Subcutaneous adipose tissue (tissue), 4 donors: ENCODE results near the gene PIGW. TPM values are rescaled to one million over a fixed set of nuclear protein-coding genes. Genes with fewer than 3 reads are reported as not detected.

ENCODE experiments used
- CTCF ChIP-seq: fragments of 450-650 bp; IDR thresholded peaks from one replicate; pipeline ENCODE4 v1.5.1; 2016; ENCODE audit warnings: low read depth, mild to moderate bottlenecking, control low read depth, antibody characterized with exemption, moderate library complexity
- total RNA-seq, 4 donors: library from RNA; depleted of rRNA; stranded (reverse); fragments of >200 nt; gene quantifications; one replicate each; pipeline ENCODE4 v1.1.0, GENCODE V29; 2016

Gene PIGW
- total RNA-seq, 4 donors from 2014 or later: 1.7 to 10.1 (median 3.3) TPM

GRCh38 chr17:36496018-36496789 lies 38.6 kb upstream of the PIGW start:
- TF ChIP-seq CTCF: no peak

- no peak for TF ChIP-seq CTCF
These were observed 36.6 kb upstream of the PIGW start for GRCh38 chr17:36498155-36498554.

GRCh38 chr17:36498560-36499300 lies 36.1 kb upstream of the PIGW start:
- TF ChIP-seq CTCF: no peak

DNA sequence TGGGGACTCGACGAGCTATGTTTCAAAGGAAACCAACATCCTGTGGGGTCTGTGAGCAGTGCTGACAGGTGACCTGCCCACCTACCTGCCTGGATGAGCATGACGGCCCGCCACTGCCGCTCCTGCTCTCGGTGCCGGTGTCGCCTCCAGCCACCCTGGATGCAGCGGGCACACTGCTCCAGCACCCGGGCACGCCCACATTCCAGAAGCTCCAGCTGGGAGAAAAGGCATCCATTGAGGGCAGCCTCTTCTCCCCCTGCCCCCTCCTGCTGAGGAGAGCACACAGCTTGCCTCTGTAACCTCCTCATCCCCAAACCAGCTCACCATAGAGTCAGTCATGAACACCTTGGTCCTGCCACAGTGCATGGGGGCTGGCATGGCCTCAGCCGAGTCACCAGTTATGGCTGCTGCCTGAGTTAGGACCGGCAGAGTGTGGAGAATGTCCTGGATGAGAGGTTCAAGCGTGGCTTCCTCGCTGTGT lies 34.0 kb upstream of the PIGW start:
- no peak for TF ChIP-seq CTCF

- no peak for TF ChIP-seq CTCF
These were observed 33.4 kb upstream of the PIGW start for GRCh38 chr17:36501351-36501750.

GRCh38 chr17:36501963-36502362 lies 32.8 kb upstream of the PIGW start:
- TF ChIP-seq CTCF: no peak

- no peak for TF ChIP-seq CTCF
These were observed 31.2 kb upstream of the PIGW start for GRCh38 chr17:36503456-36504155.
